Activated CD8-positive, alpha-beta T cell treated with anti-CD3 and anti-CD28 coated beads for 36 hours (primary cell): Measurements from ENCODE around the gene RAB20. TPM values are rescaled to one million over a fixed set of nuclear protein-coding genes. Genes with fewer than 3 reads are reported as not detected.
"Not testable (repeated sequence)": the region's sequence is repeated elsewhere in the genome, so short reads cannot be mapped to it uniquely, and the experiment has no call there.

Experiments
- ATAC-seq: fragments of 200-7000 bp; cut with Tn5 transposase; one replicate; pipeline ENCODE4 v1.10.0; 2021; ENCODE audit warnings: mild to moderate bottlenecking, moderate library complexity
- CTCF ChIA-PET: fragments of 350-600 bp; sonication (Branson Sonifier 250); formaldehyde crosslinking; loops from one replicate; lab custom pipeline; 2021; ENCODE audit warnings: antibody characterized with exemption; lab: Charles Lee
- POLR2A ChIA-PET: fragments of 350-600 bp; sonication (Branson Sonifier 250); formaldehyde crosslinking; loops from one replicate; lab custom pipeline; 2021; ENCODE audit warnings: antibody characterized with exemption; lab: Charles Lee
- DNase-seq: peaks from one replicate; pipeline ENCODE4 v3.0.0-alpha.2; 2020
- H3K27ac Mint-ChIP-seq: one replicate; pipeline ENCODE4 v1.8.0; 2021; ENCODE audit warnings: mild to moderate bottlenecking, mixed read lengths
- H3K27me3 Mint-ChIP-seq: one replicate; pipeline ENCODE4 v1.8.0; 2021; ENCODE audit warnings: mixed read lengths
- H3K36me3 Mint-ChIP-seq: one replicate; pipeline ENCODE4 v1.8.0; 2021; ENCODE audit warnings: low read depth, mixed read lengths
- H3K4me1 Mint-ChIP-seq: one replicate; pipeline ENCODE4 v1.8.0; 2021; ENCODE audit warnings: low read depth, mixed read lengths
- H3K4me3 Mint-ChIP-seq: one replicate; pipeline ENCODE4 v1.8.0; 2021; ENCODE audit warnings: mild to moderate bottlenecking, moderate library complexity, mixed read lengths
- H3K9me3 Mint-ChIP-seq: one replicate; pipeline ENCODE4 v1.8.0; 2021; ENCODE audit warnings: mixed read lengths
- intact Hi-C: fragments of 100-400 bp; cut with micrococcal nuclease; formaldehyde crosslinking; loops from one replicate; pipeline ENCODE4 v1.10.0; 2022
- total RNA-seq, 2 experiments: library from RNA; stranded (reverse); gene quantifications; one replicate each; pipeline ENCODE4 v1.2.3, GENCODE V29; 2021
- TF ChIP-seq, protein P1 (sequence below): fragments of 200-600 bp; IDR thresholded peaks from one replicate; pipeline ENCODE4 v1.8.0; 2022; ENCODE audit warnings: antibody characterized with exemption, mild to moderate bottlenecking

RAB20 gene
- total RNA-seq, 2 experiments from 2014 or later = 10.3 to 11.1 TPM

DNA sequence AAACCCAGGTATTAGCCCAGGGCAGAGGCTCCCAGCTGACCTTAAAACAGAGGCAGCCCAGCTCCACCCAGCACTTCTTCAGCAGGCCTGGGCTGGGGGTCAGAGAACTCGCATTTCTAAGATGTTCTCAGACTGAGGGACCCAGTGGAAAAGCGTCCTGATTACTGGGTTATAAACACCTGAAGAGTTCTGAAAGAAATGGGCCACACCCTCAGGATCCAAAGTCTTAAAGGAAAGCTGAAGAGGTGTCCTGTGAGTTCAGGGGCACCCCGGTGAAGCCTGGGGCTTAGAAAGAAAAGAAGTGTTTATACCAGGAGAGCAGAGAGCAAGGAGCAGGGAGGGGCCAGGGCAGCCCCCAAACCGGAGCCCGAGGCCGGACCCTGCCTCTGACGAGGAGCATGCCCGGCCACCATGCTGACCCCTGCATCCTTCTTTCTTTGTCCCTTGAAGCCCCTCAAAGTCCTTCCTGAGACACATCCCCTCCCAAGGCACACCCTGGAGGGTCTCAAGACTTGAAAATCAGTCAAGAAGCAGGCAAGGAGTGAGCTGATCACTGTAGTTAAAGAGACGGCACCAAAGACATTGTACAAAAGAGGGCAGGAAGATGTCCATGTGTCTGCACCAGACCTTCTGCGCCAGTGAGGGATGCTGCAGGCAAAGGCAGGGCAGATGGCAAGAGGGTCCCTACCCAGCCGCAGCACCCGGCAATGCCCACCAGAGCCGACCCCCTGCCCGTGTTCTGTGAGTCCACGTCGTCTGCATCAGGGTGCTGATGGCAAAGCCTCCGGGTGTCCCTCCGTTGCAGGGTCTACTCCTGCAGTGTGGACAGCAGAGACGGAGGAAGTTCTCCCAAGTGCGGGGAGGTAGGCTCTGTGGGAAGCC is 10.6 kb upstream of the RAB20 start:
- no peak overlapping the region for H3K27ac Mint-ChIP-seq
- DNase-seq (no peak), ATAC-seq (no peak)
- H3K36me3 Mint-ChIP-seq = no peaks in the 10 kb centered on the region
- H3K9me3 Mint-ChIP-seq = no peaks in the 10 kb centered on the region
- H3K4me3 Mint-ChIP-seq = no peak overlapping the region
- POLR2A ChIA-PET = no interaction called here
- CTCF ChIA-PET = no interaction called here
- TF ChIP-seq, protein P1, sequence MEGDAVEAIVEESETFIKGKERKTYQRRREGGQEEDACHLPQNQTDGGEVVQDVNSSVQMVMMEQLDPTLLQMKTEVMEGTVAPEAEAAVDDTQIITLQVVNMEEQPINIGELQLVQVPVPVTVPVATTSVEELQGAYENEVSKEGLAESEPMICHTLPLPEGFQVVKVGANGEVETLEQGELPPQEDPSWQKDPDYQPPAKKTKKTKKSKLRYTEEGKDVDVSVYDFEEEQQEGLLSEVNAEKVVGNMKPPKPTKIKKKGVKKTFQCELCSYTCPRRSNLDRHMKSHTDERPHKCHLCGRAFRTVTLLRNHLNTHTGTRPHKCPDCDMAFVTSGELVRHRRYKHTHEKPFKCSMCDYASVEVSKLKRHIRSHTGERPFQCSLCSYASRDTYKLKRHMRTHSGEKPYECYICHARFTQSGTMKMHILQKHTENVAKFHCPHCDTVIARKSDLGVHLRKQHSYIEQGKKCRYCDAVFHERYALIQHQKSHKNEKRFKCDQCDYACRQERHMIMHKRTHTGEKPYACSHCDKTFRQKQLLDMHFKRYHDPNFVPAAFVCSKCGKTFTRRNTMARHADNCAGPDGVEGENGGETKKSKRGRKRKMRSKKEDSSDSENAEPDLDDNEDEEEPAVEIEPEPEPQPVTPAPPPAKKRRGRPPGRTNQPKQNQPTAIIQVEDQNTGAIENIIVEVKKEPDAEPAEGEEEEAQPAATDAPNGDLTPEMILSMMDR = no peak
- H3K27me3 Mint-ChIP-seq = peaks cover 45% of the 10 kb centered on the region
- intact Hi-C loops = no loop called here
- H3K4me1 Mint-ChIP-seq = peaks cover 12% of the 10 kb centered on the region

DNA sequence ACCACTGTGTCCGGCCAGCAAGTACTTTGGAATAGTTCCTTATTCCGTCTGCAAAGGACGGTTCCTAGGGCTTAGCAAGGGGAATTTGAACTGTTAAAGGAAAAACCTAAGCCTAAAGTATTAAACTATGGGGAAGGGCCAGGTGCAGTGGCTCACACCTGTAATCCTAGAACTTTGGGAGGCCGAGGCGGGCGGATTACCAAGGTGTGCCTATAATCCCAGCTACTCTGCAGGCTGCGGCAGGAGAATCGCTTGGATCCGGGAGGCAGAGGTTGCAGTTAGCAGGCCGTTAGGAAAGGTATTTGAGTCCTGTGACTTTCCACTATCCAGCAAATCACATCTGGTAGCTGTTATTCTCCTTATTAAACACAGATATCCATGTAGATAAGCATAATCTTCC is 9.4 kb upstream of the RAB20 start:
- H3K9me3 Mint-ChIP-seq = no peaks in the 10 kb centered on the region
- ChIA-PET CTCF (no interaction called here), POLR2A (no interaction called here)
- H3K4me3 Mint-ChIP-seq = no peak overlapping the region
- no peak overlapping the region for H3K27ac Mint-ChIP-seq
- peaks cover 8% of the 10 kb centered on the region for H3K4me1 Mint-ChIP-seq
- no peaks in the 10 kb centered on the region for H3K36me3 Mint-ChIP-seq
- ATAC-seq (no peak), DNase-seq (no peak)
- intact Hi-C loops = no loop called here
- H3K27me3 Mint-ChIP-seq = peaks cover 40% of the 10 kb centered on the region
- TF ChIP-seq, protein P1 = no peak

DNA sequence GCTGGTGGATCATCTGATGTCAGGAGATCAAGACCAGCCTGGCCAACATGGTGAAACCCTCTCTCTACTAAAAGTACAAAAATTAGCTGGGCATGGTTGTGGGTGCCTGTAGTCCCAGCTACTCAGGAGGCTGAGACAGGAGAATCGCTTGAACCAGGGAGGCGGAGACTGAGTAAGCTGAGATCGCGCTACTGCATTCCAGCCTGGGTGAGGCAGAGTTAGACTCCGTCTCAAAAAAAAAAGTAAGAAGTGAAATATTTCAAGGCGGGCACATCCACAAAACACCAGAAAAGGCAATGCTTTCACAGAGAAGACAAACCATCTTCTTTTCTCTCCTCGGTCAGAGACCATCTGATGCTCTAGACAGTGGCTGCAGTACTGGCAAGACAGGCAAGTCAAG is 8.4 kb upstream of the RAB20 start:
- H3K4me3 Mint-ChIP-seq, H3K4me1 Mint-ChIP-seq, DNase-seq, H3K9me3 Mint-ChIP-seq, POLR2A ChIA-PET, H3K36me3 Mint-ChIP-seq, ATAC-seq, H3K27ac Mint-ChIP-seq, intact Hi-C loops: not testable (repeated sequence)
- CTCF ChIA-PET = interaction anchor here (1.3 kb wide), 1 partner anchor 16 kb away, joined by 3 read pairs; no protein-coding TSS in a partner anchor
- H3K27me3 Mint-ChIP-seq = peaks cover 31% of the 10 kb centered on the region

DNA sequence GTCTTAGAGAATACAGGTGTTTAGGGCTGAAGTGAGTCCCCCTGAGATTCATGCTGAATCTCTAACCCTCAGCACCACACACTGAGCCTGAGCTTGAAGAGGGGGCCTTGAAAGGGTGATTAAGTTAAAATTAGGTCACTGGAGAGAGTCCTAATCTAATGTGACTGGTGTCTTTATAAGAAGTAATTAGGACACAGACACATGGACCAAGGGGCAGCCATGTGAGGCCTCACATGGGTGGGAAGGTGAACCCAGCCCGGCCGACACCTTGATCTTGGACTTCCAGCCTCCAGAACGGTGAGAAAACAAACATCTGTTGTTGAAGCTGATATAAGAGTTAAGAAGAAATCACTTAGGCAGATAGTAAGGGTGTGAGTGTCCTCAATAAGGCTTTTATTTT is 7.1 kb upstream of the RAB20 start:
- POLR2A ChIA-PET = no interaction called here

DNA sequence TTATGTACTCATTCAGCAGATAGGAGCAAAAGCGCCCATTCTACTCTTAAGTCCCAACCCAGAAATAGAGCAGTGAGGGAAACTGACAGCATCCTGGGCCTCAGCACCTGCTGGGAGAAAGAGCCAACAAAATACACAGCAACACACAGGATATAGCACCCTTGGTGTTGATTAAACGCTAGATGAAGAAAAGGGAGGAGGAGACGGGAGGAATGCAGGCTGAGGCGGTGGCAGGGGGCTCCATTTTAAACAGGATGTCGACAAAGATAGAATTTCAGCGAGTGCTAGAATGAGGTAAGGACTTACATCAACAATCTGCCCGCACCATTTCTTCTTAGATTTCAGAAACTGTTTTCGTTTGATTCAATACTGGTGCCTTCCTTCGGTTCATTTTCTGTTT is 4.6 kb upstream of the RAB20 start:
- Mint-ChIP-seq H3K4me1 (peaks cover 8% of the 10 kb centered on the region), H3K36me3 (no peaks in the 10 kb centered on the region), H3K4me3 (no peak overlapping the region), H3K27me3 (peaks cover 30% of the 10 kb centered on the region), H3K9me3 (no peaks in the 10 kb centered on the region), H3K27ac (no peak overlapping the region)
- no peak for DNase-seq
- no peak for ATAC-seq
- intact Hi-C loops = no loop called here
- CTCF ChIA-PET = no interaction called here
- TF ChIP-seq, protein P1 = no peak
- POLR2A ChIA-PET = interaction anchor here (0.6 kb wide), 1 partner anchor 364 kb away, joined by 3 read pairs; no protein-coding TSS in a partner anchor

More for the DNA sequence above, 7.1 kb upstream of the RAB20 start:
- Mint-ChIP-seq H3K36me3 (no peaks in the 10 kb centered on the region), H3K4me3 (no peak overlapping the region), H3K4me1 (no peaks in the 10 kb centered on the region), H3K27ac (no peak overlapping the region), H3K27me3 (peaks cover 35% of the 10 kb centered on the region), H3K9me3 (no peaks in the 10 kb centered on the region)
- ATAC-seq (no peak), DNase-seq (no peak)
- intact Hi-C loops = no loop called here
- TF ChIP-seq, protein P1 = no peak
- CTCF ChIA-PET = no interaction called here
